ENCODE data around the gene HTR4.

HTR4 gene

DNA sequence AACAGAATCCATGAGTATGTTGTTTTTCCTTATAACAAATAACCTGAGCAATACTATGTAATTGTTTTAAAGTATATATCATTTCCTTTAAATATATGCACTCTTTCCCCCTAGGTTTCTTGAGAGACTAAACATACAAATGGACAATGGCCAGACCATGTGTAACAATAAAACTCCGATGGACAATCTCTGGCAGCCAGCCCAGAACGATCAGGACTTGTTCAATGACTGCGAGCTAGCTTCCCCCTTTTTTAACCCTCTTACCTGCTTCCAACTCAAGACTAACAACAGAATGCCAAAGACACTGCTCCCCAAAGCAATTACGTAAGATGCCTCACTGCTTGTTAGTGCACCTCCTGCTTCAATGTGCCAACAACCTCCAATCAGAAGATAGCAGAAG lies 94.9 kb downstream of the HTR4 start:
- DNase-seq (ENCODE audit: low read depth, low spot score), result no peak
- no peak overlapping the region for H3K4me3 ChIP-seq (ENCODE audit: insufficient read length, low read depth)
- no peaks in the 10 kb centered on the region for H3K9me3 ChIP-seq (ENCODE audit: insufficient read depth, low read length)
- H3K9ac ChIP-seq (ENCODE audit: insufficient read length, low read depth), result no peak overlapping the region
- no peaks in the 10 kb centered on the region for H3K4me1 ChIP-seq (ENCODE audit: insufficient read depth, insufficient read length)
- H3K36me3 ChIP-seq (ENCODE audit: insufficient read depth, insufficient read length, low read length), result no peaks in the 10 kb centered on the region
- TF ChIP-seq ZNF274 (IDR thresholded peaks at IDR 0.05; ENCODE audit: low read depth, low read length) (no peak), SUZ12 (IDR thresholded peaks at IDR 0.05; ENCODE audit: extremely low read depth, insufficient read depth, insufficient read length) (no peak), YY1 (IDR thresholded peaks at IDR 0.05; ENCODE audit: insufficient read depth, insufficient read length) (no peak)
- no peaks in the 10 kb centered on the region for H3K27me3 ChIP-seq (ENCODE audit: insufficient read depth, insufficient read length)

- no peaks in the 10 kb centered on the region for H3K4me1 ChIP-seq (ENCODE audit: insufficient read depth, insufficient read length)
- H3K9ac ChIP-seq (ENCODE audit: insufficient read length, low read depth), result no peak overlapping the region
- DNase-seq (ENCODE audit: low read depth, low spot score), result no peak
- TF ChIP-seq YY1 (IDR thresholded peaks at IDR 0.05; ENCODE audit: insufficient read depth, insufficient read length) (no peak), SUZ12 (IDR thresholded peaks at IDR 0.05; ENCODE audit: extremely low read depth, insufficient read depth, insufficient read length) (no peak), ZNF274 (IDR thresholded peaks at IDR 0.05; ENCODE audit: low read depth, low read length) (no peak)
- no peaks in the 10 kb centered on the region for H3K36me3 ChIP-seq (ENCODE audit: insufficient read depth, insufficient read length, low read length)
- no peaks in the 10 kb centered on the region for H3K9me3 ChIP-seq (ENCODE audit: insufficient read depth, low read length)
- no peaks in the 10 kb centered on the region for H3K27me3 ChIP-seq (ENCODE audit: insufficient read depth, insufficient read length)
- no peak overlapping the region for H3K4me3 ChIP-seq (ENCODE audit: insufficient read length, low read depth)
Observed at GRCh38 chr5:148558892-148559291, 95.4 kb downstream of the HTR4 start.

GRCh38 chr5:148556835-148557234 lies 97.5 kb downstream of the HTR4 start:
- DNase-seq (ENCODE audit: low read depth, low spot score), result no peak
- no peak overlapping the region for H3K9ac ChIP-seq (ENCODE audit: insufficient read length, low read depth)
- no peaks in the 10 kb centered on the region for H3K4me1 ChIP-seq (ENCODE audit: insufficient read depth, insufficient read length)
- TF ChIP-seq YY1 (IDR thresholded peaks at IDR 0.05; ENCODE audit: insufficient read depth, insufficient read length) (no peak), SUZ12 (IDR thresholded peaks at IDR 0.05; ENCODE audit: extremely low read depth, insufficient read depth, insufficient read length) (no peak), ZNF274 (IDR thresholded peaks at IDR 0.05; ENCODE audit: low read depth, low read length) (no peak)
- no peaks in the 10 kb centered on the region for H3K9me3 ChIP-seq (ENCODE audit: insufficient read depth, low read length)
- no peaks in the 10 kb centered on the region for H3K27me3 ChIP-seq (ENCODE audit: insufficient read depth, insufficient read length)
- H3K4me3 ChIP-seq (ENCODE audit: insufficient read length, low read depth), result no peak overlapping the region
- no peaks in the 10 kb centered on the region for H3K36me3 ChIP-seq (ENCODE audit: insufficient read depth, insufficient read length, low read length)

DNA sequence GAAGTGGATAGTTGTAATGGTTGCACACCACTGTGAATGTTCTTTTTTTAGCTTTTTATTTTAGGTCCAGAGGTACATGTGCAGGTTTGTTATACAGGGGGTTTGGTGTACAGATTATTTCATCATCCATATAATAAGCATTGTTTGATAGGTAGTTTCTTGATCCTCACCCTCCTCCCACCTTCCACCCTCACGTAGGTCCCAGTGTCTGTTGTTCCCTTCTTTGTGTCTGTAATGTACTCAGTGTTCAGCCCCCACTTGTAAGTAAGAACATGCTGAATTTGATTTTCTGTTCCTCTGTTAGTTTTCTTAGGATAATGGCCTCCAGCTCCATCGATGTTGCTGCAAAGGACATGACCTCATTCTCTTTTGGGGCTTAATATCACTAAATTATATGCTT lies 99.7 kb downstream of the HTR4 start:
- Histone ChIP-seq H3K36me3 (ENCODE audit: insufficient read depth, insufficient read length, low read length) (no peaks in the 10 kb centered on the region), H3K9me3 (ENCODE audit: insufficient read depth, low read length) (no peaks in the 10 kb centered on the region), H3K27me3 (ENCODE audit: insufficient read depth, insufficient read length) (no peaks in the 10 kb centered on the region), H3K4me1 (ENCODE audit: insufficient read depth, insufficient read length) (no peaks in the 10 kb centered on the region), H3K4me3 (ENCODE audit: insufficient read length, low read depth) (no peak overlapping the region), H3K9ac (ENCODE audit: insufficient read length, low read depth) (no peak overlapping the region)
- no peak for DNase-seq (ENCODE audit: low read depth, low spot score)
- TF ChIP-seq YY1 (IDR thresholded peaks at IDR 0.05; ENCODE audit: insufficient read depth, insufficient read length), result no peak
- TF ChIP-seq ZNF274 (IDR thresholded peaks at IDR 0.05; ENCODE audit: low read depth, low read length), result no peak
- no peak for TF ChIP-seq SUZ12 (IDR thresholded peaks at IDR 0.05; ENCODE audit: extremely low read depth, insufficient read depth, insufficient read length)

GRCh38 chr5:148543727-148544126 lies 110.6 kb downstream of the HTR4 start:
- TF ChIP-seq YY1 (IDR thresholded peaks at IDR 0.05; ENCODE audit: insufficient read depth, insufficient read length) (no peak), SUZ12 (IDR thresholded peaks at IDR 0.05; ENCODE audit: extremely low read depth, insufficient read depth, insufficient read length) (no peak), ZNF274 (IDR thresholded peaks at IDR 0.05; ENCODE audit: low read depth, low read length) (no peak)
- H3K36me3 ChIP-seq (ENCODE audit: insufficient read depth, insufficient read length, low read length), result no peaks in the 10 kb centered on the region
- H3K4me3 ChIP-seq (ENCODE audit: insufficient read length, low read depth), result no peak overlapping the region
- H3K4me1 ChIP-seq (ENCODE audit: insufficient read depth, insufficient read length), result no peaks in the 10 kb centered on the region
- no peak for DNase-seq (ENCODE audit: low read depth, low spot score)
- H3K9ac ChIP-seq (ENCODE audit: insufficient read length, low read depth), result no peak overlapping the region
- H3K9me3 ChIP-seq (ENCODE audit: insufficient read depth, low read length), result peaks cover 5% of the 10 kb centered on the region; the same call in 1 of the 2 replicates
- H3K27me3 ChIP-seq (ENCODE audit: insufficient read depth, insufficient read length), result no peaks in the 10 kb centered on the region

DNA sequence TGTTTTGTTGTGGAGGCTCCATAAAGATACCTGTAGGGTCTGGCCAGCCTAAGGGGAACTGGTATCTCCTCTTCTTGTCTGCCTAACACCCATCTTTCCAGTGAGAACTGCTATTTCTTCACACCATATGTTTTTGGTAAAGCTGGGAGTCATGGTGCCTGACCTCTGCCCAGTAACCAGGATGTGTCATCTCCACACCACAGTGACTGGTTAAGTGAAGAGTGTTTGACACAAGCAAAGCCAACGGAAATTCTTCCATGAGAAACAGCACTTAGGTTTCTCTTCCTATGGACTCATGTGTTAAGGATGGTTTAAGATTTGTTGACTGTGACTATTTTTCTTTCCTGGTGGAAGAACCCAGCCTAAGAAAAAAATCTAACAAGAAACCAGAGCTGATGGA lies 111.5 kb downstream of the HTR4 start:
- TF ChIP-seq ZNF274 (IDR thresholded peaks at IDR 0.05; ENCODE audit: low read depth, low read length), result no peak
- TF ChIP-seq SUZ12 (IDR thresholded peaks at IDR 0.05; ENCODE audit: extremely low read depth, insufficient read depth, insufficient read length), result no peak
- TF ChIP-seq YY1 (IDR thresholded peaks at IDR 0.05; ENCODE audit: insufficient read depth, insufficient read length), result no peak
- Histone ChIP-seq H3K9ac (ENCODE audit: insufficient read length, low read depth) (no peak overlapping the region), H3K27me3 (ENCODE audit: insufficient read depth, insufficient read length) (no peaks in the 10 kb centered on the region), H3K9me3 (ENCODE audit: insufficient read depth, low read length) (peaks cover 5% of the 10 kb centered on the region; the same call in 1 of the 2 replicates), H3K4me1 (ENCODE audit: insufficient read depth, insufficient read length) (no peaks in the 10 kb centered on the region), H3K4me3 (ENCODE audit: insufficient read length, low read depth) (no peak overlapping the region), H3K36me3 (ENCODE audit: insufficient read depth, insufficient read length, low read length) (no peaks in the 10 kb centered on the region)
- DNase-seq (ENCODE audit: low read depth, low spot score), result no peak

DNA sequence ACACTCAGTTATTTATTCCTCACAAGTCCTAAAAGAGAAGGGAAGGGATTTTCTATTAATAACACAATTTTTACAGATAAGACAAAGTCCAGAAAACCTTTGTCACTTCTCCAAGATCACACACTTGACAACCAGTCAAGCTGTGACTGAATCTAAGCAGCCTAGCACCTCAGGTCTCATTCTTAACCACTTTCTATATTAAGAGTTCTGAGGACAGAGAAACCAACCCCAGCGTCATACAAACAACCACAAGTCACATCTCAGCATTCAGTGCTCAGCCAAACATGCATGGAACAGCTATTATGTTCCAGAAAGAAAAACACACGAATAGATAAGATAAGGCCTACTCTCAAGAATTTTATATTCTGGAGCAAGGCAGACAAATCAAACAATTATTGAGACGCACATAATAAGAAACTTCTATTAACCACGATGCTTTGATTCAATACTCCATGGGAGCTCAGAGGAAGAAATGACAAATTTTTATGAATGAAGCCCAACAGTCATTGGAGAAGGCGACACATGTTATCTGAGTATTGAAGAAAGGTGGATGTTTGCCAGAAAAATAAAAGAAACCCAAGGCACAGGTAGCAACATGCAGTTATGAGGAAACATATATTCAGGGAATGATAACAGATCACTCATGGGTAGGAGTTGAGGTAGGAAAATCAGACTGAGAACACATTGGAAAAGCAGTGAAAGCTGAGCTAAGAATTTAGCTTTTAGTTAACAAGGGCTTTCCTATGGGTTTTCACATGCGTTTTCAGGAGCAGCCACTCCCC lies 113.1 kb downstream of the HTR4 start:
- no peak for DNase-seq (ENCODE audit: low read depth, low spot score)
- Histone ChIP-seq H3K4me1 (ENCODE audit: insufficient read depth, insufficient read length) (no peaks in the 10 kb centered on the region), H3K27me3 (ENCODE audit: insufficient read depth, insufficient read length) (no peaks in the 10 kb centered on the region), H3K9ac (ENCODE audit: insufficient read length, low read depth) (no peak overlapping the region), H3K4me3 (ENCODE audit: insufficient read length, low read depth) (no peak overlapping the region), H3K36me3 (ENCODE audit: insufficient read depth, insufficient read length, low read length) (no peaks in the 10 kb centered on the region), H3K9me3 (ENCODE audit: insufficient read depth, low read length) (peaks cover 5% of the 10 kb centered on the region; the same call in 1 of the 2 replicates)
- TF ChIP-seq YY1 (IDR thresholded peaks at IDR 0.05; ENCODE audit: insufficient read depth, insufficient read length) (no peak), SUZ12 (IDR thresholded peaks at IDR 0.05; ENCODE audit: extremely low read depth, insufficient read depth, insufficient read length) (no peak), ZNF274 (IDR thresholded peaks at IDR 0.05; ENCODE audit: low read depth, low read length) (no peak)
